Colon (tissue), 2 donors: ENCODE measurements around the gene AKT3.
"Not testable (repeated sequence)": the region's sequence is repeated elsewhere in the genome, so short reads cannot be mapped to it uniquely, and the experiment has no call there.

Experiments
- FAIRE-seq: peaks from 2 replicates; lab custom pipeline; 2012; peaks lifted over from hg19 to GRCh38; lab: Jason Lieb, UNC
- donor health status: control.
- donor health status: control.

The AKT3 gene

DNA sequence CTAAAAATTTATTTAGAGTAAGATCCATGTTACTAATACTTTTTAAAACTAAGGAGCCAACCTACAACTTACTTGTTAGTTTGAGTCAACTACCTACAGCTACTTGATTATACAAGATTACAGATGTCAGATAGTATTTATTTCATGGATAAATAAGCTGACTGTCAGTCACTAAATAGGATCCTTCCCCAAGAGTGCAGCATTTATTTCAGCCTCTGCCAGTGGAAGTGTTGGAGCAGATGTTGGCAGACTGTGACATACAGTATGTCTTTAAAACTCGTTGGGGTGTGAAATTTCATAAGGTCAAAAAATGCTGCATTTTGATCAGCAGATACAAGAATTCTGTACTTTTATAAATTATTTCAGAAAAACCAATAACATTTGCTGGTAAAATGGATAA, 156.2 kb downstream of the AKT3 start:
- FAIRE-seq, result no peak

DNA sequence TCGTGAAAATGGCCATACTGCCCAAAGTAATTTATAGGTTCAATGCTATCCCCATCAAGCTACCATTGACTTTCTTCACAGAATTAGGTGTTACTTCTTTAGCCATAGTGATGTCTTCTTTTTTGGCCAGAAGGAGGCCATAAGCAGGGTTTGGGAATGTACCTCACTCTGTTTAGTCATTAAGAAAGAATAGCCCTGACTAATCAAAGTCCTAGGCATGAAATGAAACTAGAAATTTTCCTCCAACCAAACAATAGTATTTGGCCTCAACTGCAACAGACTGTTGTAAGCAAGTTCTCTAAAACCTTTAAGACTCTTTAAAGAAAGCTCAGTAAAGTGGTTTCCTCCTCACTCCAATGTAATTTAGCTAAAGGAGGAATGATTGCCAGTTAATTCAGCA, 163.9 kb downstream of the AKT3 start:
- no peak for FAIRE-seq

DNA sequence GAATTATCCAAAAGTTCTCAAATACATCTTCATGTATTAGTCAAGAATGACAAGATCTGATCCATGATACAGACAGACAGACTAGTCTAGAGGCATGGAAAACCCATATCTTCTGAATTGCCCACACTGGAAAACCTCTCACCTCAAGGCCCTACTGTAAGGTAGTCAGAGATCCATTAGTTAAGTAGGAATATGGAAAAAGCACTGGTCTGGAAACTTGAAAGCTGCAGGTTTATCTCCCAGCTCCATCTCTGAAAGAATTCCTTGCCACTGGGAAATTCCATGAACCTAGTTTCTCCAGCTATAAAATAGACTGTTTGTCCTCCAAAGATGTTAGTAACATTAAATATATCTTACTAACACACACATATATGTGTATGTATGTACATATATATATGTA, 169.2 kb downstream of the AKT3 start:
- FAIRE-seq, result no peak

DNA sequence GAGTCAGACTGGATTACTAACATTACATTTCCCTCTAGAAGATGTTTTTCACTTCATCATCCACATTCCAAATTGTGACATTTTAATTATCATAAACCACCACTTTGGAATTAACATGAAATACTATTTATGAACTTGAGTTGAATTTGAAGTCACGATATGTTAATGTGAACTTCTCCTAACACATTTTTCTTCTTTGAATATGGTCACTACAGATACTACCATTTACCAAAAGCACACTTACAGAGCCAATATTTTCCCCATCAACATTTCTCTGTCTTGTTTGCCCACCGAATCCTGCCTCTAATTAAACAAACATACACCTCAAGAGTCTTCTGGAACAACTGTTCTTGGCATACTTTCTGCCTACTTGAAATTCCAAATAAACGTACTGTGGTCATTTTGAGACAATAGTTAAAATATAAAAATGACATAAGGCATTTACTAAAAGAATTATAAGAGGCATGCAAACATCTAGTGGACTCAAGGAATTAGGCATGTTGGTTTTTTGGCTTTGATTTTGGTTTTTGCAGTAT, 177.4 kb downstream of the AKT3 start:
- no peak for FAIRE-seq

DNA sequence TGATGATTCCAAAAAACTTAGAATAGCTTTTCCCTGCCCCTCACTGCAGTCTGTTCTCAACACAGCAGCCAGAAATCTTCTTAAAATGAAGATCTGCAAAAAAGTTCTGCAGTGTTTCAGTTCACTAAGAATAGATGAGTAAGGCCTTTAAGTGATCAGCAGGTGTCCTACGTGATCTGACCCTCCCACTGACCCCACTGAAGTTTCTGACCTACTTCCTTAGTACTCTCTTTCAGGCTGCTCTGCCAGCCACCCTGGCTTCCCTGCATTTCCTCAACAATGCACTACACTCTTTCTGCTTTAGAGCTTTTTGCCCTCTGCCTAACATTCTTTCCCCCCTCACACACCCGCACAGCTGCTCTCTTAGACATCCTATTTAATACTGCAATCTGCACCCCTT, 182.5 kb downstream of the AKT3 start:
- FAIRE-seq, result no peak

DNA sequence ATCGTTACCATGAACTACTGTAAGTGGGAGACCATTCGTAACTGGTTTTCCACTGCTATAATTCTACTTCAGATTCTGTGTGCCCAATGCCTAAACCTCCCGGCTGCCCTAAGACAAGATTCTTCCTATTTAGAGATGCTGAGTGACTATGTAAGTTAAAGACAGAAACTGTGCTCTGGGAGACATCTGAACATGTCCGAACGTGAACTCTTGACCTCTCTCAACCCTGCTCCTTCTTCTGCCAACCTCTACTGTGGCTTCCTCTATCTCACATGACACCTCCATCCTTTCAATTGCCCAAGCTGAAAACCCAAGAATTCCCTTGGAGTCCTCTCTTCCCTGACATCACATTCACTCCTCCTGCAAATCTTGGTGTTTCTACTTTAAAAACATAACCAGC, 182.9 kb downstream of the AKT3 start:
- no peak for FAIRE-seq

DNA sequence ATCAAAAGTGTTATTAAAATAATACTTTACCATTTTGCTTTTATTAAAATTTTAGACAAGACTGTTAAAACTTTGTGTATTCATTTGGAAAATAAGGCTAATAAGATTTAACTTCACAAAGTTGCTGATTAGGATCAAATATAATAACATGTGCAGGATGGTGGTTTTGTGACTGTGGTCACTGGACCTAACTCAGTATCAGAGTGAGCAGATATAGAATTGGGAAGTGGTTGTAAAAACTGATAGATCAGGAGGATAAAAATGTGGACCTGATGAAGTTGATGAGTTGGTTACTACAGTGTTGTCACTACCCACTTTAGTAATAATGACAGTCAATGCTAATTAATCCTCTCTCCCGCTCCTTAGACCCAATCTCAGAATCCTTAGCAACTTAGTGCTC, 186.4 kb downstream of the AKT3 start:
- no peak for FAIRE-seq

DNA sequence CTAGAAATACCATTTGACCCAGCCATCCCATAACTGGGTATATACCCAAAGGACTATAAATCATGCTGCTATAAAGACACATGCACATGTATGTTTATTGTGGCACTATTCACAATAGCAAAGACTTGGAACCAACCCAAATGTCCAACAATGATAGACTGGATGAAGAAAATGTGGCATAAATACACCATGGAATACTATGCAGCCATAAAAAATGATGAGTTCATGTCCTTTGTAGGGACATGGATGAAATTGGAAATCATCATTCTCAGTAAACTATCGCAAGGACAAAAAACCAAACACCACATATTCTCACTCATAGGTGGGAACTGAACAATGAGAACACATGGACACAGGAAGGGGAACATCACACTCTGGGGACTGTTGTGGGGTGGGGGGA, 187.9 kb downstream of the AKT3 start:
- FAIRE-seq, result not testable (repeated sequence)

DNA sequence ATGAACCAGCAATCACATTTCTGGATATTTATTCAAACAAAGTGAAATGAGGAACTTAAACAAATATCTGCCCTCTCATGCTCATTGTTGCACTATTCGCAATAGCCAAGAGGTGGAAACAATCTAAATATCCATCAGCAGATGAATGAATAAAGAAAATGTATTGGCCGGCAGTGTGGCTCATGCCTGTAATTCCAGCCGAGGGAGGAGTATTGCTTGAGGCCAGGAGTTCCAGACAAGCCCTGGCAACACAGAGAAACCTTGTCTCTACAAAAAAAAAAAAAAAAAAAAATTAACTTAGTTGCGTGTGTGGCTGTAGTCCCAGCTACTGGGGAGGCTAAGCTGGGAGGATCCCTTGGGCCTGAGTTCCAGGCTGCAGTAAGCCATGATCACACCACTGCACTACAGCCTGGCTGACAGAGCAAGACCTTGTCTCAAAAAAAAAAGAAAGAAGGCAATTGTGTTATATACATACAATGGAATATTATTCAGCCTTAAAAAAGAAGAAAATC, 191.4 kb downstream of the AKT3 start:
- FAIRE-seq, result no peak

DNA sequence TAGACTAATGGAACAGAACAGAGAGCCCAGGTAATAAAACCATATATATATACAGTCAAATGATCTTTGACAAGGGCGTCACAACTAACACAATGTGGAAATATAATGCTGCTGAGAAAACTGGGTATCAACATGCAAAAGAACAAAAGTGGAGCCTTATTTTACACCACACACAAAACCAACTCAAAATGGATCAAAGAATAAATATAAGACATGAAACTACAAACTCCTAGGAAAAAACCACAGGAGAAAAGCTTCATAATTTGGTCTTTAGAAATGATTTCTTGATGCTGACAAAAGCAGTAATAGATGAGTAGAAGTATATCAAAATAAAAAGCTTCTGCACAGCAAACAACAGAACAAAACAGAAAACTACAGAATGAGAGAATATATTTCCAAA, 192.2 kb downstream of the AKT3 start:
- no peak for FAIRE-seq

DNA sequence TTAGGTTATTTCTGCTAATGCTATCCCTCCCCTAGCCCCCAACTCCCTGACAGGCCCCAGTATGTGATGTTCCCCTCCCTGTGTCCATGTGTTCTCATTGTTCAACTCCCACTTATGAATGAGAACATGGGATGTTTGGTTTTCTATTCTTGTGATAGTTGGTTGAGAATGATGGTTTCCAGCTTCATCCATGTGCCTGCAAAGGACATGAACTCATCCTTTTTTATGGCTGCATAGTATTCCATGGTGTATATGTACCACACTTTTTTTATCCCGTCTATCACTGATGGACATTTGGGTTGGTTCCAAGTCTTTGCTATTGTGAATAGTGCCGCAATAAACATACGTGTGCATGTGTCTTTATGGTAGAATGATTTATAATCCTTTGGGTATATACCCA, 200.5 kb downstream of the AKT3 start:
- not testable (repeated sequence) for FAIRE-seq

DNA sequence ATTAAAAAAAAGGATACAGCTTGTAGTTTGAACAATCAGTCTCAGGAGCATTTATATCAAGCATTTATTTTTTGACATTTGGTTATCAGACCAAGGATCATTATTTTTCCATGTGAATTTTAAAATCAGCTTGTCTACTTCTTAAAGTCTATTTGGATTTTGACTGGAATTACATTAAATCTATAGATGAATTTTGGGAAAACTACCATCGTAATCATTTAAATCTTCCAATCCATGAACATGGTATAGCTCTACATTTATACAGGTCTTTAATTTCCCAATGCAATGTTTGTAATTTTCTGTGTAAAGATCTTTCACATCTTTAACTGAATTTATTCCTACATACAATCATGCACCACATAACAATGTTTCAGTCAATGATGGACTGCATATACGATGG, 203.2 kb downstream of the AKT3 start:
- FAIRE-seq, result no peak

DNA sequence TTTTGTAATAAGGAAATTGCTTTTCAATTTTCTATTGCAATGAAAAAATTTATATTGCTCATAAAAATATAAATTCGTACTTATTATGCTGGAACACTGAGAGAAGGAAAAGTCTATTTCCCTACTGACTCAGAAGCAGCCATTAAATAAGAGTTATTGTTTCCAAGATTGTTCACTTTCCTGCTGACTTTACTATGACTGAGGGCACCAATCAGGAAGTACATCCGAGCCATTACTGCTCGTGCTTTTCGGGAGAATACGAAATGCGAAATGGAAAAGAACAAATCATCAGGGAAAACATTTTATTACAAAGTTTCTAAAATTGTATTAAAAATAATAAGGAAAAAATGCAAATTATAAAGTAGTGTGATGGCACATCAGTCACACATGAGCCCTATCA, 204.8 kb downstream of the AKT3 start:
- FAIRE-seq, result no peak

DNA sequence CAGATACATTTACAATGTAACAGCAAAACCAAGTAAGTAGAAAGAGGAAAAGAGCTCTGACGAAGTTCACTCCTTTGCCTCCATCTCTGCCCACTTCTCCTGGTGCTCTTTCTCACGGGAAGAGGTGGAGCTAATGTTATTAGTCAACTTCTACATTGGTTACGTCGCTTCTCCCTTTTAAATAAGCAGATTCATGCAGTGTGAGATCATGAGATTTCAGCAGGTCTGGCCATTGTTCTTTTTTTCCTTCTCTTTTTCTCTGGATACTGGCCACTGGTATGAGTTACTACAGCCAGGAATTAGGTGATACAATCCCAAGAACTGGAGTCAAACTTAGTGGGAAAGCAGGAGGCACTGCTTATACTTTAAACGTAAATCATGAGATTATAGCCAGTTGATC, 207.1 kb downstream of the AKT3 start:
- FAIRE-seq, result no peak

DNA sequence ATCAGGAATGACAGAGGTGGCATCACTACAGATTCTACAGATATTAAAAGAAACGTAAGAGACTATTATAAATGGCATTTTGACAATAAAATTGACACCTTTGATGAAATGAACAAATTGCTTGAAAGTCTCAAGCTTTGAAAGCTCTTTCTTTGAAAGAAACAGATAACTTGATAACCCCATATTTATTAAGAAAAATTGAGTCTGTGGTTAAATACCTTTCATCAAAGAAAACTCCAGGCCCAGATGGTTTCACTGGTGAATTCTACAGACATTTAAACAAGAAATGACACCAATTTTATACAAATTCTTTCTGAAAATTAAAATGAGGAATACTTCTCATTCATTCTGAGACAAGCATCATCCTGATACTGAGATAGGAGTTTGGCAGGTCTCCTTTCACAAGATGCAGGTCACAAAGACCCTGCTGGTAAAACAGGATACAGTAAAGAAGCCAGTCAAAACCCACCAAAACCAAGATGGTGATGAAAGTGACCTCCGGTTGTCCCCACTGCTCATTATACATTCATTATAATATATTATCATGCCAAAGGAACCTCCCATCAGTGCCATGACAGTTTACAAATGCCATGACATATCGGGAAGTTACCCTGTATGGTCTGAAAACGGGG, 210.9 kb downstream of the AKT3 start:
- no peak for FAIRE-seq

DNA sequence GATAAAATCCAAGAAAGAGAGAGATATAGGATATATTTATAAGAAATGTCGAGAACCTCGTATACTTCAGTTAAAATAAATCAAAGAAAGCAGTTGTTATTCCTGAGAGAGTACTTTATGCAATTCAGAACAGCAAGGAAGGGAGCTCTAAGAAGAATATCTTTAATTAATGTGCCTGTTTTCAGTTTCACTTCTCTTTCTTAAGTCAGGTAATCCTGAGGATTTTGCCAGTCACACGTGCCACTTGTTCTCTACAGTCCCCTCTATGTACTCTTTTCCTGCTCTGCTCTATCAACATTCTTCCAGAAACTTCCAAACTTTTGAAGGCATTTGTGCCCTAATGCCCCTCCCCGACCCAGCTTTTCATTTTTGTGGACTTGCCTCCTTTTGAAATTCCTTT, 211.9 kb downstream of the AKT3 start:
- no peak for FAIRE-seq

DNA sequence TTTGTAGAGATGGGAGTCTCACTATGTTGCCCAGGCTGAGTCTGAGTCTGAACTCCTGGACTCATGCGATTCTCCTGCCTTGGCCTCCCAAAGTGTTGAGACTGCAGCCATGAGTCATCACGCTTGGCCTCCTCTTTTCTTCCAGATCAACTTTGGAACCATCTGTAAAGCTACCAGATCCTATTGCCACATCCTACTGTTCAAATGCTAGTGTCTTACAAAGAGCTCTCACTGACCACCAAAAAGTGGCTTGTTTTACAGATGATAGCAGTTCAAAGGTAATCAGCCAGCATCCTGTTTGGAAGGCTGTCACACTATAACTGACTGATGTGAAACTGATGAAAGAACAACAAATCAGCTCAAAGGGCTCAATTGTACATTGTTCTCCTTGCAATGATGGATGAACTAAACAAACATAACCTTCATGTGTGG, 221.6 kb downstream of the AKT3 start:
- no peak for FAIRE-seq

DNA sequence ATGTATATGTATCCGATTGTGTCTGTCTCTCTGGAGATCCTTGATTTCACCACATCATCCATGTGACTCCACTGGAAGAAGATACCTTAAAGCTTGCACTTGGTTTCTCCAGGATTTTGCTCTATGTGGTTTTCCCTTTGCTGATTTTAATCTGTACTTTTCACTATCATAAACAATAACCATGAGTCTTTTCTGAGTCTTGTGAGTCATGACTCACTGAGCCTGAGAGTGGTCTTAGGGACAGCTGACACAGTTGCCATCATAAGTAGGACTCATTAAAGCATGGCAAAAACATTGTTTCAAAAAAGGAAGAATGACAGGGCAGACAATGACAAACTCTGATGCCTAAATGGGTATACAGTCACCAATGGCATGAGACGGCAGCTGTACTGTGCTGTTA, 226.2 kb downstream of the AKT3 start:
- no peak for FAIRE-seq

DNA sequence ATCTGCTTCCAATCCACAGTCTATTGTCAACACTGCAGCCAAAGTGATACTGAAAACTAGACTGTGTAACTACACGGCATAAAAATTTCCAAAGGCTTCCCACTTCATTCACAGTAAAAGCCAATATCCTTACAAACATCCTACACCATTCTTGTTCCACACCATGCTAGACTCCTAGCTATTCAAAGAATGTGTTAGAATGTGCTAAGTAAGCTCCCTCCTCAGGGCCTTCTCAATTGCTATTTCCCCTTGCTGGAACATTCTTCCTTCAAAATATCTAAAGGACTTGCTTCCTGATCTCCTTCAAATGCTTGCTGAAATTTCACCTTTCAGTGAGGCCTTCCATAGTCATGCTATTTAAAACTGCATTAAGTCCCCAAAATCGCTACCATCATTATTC, 228.1 kb downstream of the AKT3 start:
- FAIRE-seq, result no peak

DNA sequence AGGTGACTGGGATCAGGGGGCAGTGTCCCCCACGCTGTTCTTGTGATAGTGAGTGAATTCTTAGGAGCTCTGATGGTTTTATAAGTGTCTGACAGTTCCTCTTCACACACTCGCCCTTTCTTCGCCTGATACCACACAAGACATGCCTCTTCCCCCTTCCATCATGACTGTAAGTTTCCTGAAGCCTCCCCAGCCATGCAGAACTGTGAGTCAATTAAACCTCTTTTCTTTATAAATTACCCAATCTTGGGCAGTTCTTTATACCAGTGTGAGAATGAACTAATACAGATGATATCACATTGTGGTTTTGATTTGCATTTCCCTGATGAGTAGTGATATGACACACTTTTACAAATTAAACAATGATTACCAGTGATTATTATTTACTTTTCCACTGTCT, 229.9 kb downstream of the AKT3 start:
- FAIRE-seq, result no peak

DNA sequence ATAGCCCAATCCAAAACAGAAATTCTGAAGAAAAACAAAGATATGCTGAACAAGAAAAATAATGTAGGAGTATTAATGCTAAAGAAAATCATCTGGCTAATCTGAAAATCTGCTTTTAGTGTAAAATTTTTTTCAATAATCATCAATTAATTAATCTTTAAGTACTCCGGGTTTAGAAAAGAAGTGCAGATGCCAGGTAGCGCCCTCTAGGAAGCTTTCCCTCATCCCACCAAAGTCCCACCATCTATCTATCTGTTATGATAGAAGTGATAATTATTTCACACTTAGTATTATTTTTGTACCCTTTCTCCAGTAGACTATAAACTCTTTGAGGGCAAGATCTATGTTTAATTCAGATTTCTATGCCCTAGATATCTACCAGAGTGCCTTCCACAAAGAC, 240.3 kb downstream of the AKT3 start:
- FAIRE-seq, result no peak

DNA sequence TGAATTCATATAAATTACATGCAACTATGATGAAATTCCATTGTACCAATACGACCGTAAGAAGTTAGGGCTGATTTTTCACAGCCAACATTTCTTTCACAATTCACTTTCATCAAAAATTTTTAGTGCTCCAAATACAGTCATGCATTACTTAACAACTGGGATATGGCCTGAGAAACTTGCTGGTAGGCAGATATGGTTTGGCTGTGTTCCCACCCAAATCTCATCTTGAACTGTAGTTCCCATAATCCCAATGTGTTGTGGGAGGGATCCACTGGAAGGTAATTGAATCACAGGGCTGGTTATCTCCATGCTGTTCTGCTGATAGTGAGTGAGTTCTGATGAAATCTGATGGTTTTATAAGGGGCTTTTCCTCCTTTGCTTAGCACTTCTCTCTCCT, 244.4 kb downstream of the AKT3 start:
- no peak for FAIRE-seq

DNA sequence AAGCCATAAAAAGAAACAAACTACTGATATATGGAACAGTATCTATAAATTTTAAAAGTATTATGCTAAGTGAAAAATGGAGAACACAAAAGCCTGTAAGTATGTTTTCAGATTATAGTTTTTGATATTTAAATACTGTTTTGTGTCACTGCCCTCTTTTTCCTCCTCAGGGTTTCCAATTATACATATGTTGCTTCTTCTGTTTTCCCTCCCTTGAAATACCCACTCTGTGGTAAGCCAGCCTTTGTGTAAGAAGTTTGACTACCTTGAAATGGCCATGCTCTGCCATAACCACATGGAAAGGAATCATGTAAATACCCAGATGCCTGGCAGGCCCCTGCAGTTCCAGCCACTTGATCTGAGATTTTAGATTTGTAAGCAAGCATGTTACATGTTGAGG, 248.3 kb downstream of the AKT3 start:
- FAIRE-seq, result no peak

DNA sequence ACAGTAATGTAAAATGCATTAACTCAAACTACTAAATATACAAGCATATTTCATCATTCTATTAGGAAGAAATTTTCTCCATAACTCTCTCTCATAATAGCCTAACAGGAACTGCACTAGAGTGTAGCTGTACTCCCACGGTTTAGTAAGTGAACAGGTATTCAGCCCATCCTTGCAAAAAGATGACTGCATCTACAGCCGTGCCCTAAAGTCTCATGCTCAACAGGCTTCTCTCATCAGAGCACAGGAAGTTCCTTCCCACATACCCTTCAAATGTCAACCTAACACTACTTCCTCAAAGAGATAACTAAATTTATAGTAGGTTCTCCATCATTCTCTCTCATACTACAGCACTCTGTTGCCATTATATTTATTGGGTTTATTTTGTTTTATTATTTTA, 251.6 kb downstream of the AKT3 start:
- FAIRE-seq, result no peak

DNA sequence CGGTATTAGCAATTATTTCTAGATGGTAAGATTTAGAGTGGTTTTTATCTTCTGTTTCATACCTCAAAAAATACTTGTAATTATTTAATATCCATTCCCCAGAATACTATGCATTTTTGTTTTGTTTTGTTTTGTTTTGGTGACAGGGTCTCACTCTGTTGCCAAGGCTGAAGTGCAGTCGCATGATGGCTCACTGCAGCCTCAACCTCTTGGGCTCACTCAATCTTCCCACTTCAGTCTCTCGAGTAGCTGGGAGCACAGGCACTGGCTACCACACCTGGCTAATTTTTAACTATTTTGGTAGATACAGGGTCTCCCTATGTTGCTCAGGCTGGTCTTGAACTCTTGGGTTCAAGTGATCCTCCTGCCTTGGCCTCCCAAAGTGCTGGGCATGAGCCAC, 252.7 kb downstream of the AKT3 start:
- FAIRE-seq, result no peak
